Activated naive CD8-positive, alpha-beta T cell treated with anti-CD3 and anti-CD28 coated beads, Interleukin-2, amount 50 U/mL, for 16 hours (primary cell): Measurements from ENCODE around the gene SAMD4B.

Source experiments
- DNase-seq: peaks from one replicate; pipeline ENCODE4 v3.0.0-alpha.2; 2020; ENCODE audit warnings: low read depth, low spot score

Gene SAMD4B

DNA sequence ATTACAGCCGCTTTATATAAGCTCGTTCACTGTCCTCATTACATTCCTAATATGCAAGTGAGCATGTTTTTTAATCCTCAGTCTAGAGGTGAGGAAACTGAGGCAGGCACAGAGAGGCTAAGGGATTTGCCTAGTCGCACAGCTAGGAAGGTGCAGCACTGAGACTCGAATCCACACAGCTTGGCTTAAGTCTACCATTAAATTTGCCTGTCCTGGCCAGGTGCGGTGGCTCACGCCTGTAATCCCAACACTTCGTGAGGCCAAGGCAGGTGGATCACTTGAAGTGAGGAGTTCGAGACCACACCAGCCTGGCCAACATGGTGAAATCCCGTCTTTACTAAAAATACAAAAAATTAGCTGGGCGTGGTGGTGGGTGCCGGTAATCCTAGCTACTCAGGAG lies 85.5 kb downstream of the SAMD4B start:
- DNase-seq: no peak

DNA sequence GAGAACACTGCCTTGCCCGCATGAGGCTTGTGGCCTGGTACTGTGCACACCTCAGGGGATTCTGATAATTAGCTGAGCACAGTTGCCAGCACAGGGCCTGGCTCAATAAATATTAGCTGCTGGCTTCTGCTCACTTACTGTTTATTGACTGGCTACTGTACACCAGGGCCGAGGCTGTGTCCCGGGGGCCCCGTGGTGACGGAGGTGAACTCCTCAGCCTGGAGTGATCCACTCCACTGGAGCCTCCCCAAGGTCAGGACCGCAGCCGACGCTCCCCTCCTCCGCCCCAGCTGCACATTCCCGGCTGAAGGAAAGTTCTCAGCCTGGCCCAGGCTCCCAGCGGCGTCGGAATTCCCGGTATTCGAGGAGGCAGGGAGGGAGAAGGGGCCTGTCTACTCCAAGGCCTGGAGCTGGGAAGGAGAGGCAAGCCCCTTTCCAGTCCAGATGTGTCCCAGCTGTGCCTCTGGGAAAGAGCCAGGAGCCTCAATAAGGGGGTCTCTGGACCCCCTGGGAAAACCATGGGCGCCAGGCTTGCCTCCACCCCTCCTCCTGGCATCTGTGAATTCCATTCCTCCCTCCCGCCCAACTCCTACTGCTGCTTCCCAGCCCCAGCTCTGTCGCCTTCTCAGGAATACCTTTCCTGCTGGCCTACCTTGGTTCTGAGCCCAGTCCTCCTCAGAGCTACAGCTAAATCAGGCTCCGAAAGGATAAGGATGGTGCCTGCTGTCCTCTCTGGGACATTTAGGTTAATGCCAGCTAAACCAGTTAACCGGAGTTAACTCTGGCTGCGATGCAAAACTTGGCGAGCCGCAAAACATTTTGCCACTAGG lies 86.3 kb downstream of the SAMD4B start:
- DNase-seq: no peak

DNA sequence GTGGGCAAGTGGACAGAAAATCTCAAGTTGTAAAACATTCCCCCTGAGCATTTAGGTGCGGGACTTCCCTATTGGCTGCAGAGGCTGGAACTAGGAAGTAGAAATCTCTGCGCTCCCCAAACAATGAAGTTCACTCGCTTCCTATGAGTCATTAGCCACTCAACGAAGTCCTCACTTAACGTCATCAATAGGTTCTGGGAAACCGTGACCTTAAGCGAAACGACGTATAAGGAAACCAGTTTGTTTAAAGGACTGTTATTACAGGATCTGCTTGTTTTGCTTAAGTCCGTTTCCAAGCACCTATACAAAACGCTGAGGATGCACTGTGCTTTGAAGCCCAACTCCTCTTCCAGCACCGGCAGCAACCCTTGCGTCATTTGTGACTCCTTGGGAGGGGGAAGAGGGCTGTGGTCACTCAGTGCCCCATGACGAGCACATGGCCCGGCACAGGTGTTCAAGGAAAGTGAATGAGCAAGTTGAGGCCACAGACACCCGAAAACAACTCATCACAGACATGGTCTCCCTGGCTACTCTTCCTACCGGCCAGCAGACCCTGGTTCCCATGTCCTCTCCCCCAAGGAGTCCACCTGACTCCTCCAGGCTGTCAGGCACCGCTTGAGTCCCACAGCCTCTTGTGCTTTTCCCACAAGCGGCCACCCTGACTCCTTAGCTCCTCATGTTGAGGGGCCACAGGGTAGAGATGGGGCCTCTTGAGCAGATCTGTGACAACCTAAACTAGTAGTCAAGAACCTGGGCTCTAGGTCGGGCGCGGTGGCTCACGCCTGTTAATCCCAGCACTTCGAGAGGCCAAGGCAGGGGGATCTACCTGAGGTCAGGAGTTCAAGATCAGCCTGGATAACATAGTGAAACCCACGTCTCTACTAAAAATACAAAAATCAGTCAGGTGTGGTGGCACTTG lies 88.7 kb downstream of the SAMD4B start:
- DNase-seq: no peak

DNA sequence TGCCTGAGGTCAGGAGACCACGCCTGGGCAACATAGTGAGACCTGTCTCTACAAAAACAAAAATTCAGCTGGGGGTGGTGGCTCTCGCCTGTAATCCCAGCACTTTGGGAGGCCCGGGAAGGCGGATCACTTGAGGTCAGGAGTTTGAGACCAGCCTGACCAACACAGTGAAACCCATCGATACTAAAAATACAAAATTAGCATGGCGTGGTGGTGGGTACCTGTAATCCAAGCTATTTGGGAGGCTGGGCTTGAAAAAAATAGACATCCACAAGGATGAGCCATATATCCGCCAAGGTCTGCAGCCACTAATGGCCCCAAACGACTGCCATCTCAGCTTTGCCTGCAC lies 90.4 kb downstream of the SAMD4B start:
- no peak for DNase-seq

DNA sequence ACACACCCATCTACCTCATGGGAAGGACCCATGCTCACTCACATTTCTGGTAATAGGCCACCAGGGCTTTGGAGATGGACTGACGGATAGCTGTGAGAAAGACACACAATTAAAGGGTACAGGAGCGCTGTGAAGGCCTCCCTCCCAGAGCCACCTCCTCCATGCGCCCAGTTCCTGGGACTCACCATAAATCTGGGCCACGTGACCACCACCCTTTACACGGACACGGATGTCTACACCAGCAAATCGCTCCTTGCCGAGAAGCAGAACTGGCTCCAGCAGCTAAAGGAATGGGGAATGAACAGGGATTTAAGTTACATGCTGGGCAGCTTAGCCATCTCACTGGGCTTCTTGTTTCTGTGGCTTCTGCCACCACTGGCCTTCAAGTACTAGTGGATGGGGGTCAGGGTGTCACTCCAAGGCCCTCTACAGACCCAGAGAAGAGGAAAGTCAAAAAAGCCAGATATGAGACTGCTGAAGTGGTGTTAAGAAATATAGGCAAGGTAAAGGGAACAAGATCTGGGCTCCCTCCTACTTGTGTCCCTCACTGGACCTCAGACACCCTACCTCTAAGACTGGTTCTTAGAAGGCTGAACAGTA lies 91.4 kb downstream of the SAMD4B start:
- DNase-seq: no peak

DNA sequence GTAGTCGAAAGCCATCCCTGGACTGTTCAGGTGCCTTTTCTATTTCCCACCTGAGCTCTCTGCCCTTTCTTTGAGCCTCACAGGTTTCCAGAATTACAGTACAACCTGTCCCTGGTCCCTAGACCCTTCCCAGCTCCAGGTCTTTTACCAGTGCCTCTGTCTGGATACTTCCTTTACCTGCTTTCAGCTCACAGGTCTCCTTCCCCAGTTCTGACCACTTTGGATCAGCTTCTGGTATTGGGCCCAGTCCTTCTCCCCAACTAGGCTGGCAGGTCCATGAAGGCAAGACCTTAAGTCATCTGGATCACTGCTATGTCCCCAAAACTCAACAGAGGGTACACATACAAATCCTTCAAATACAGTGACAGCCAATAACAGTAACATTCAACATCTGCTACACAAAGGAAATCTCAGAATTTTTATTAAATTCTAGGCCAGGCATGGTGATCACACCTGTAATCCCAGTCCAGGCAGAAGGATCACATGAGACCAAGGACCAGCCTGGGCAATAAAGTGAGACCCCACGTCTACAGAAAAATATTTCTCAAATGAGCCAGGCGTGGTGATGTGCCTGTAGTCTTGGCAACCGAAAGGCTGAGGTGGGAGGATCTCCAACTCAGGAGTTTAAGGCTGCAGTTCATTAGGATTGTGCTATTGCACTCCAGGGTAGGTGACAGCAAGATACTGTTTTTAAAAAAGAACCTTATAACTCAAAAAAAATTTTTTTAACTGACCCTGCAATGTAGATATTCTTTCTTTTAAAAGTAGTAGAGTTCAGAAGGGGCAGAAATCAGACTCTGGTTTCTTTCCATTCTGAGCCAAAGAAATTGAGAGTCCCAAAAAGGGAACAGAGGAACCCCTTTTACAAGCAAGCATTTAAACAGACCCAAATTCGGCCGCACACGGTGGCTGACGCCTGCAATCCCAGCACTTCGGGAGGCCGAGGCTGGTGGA lies 92.2 kb downstream of the SAMD4B start:
- no peak for DNase-seq
